GM18502 (cell line): ENCODE results near the gene ASTN1.

Source experiments
- ATAC-seq: cut with Tn5 transposase; IDR thresholded peaks from one replicate; pipeline ENCODE4 v1.9.1; 2021; ENCODE audit warnings: mild to moderate bottlenecking; ENCODE audit not compliant: unreplicated experiment, poor library complexity

Gene ASTN1

GRCh38 chr1:176850871-176851270, 313.6 kb downstream of the ASTN1 start:
- ATAC-seq = no peak

- no peak for ATAC-seq
These were observed 315.2 kb downstream of the ASTN1 start for GRCh38 chr1:176849281-176849680.

- no peak for ATAC-seq
These were observed 317.5 kb downstream of the ASTN1 start for GRCh38 chr1:176847052-176847451.

GRCh38 chr1:176843352-176844297, 320.9 kb downstream of the ASTN1 start:
- no peak for ATAC-seq

GRCh38 chr1:176841238-176841637, 323.3 kb downstream of the ASTN1 start:
- ATAC-seq = no peak

GRCh38 chr1:176839216-176839615, 325.3 kb downstream of the ASTN1 start:
- ATAC-seq = no peak

- no peak for ATAC-seq
These were observed 326.1 kb downstream of the ASTN1 start for GRCh38 chr1:176838276-176838995.

GRCh38 chr1:176837708-176838107, 326.8 kb downstream of the ASTN1 start:
- ATAC-seq = no peak

- no peak for ATAC-seq
These were observed 333.4 kb downstream of the ASTN1 start for GRCh38 chr1:176831150-176831549.

- no peak for ATAC-seq
These were observed 335.3 kb downstream of the ASTN1 start for GRCh38 chr1:176829261-176829660.

GRCh38 chr1:176826265-176826664, 338.2 kb downstream of the ASTN1 start:
- ATAC-seq = no peak

GRCh38 chr1:176820391-176821031, 344.0 kb downstream of the ASTN1 start:
- no peak for ATAC-seq

GRCh38 chr1:176816232-176816631, 348.3 kb downstream of the ASTN1 start:
- no peak for ATAC-seq

- no peak for ATAC-seq
These were observed 348.9 kb downstream of the ASTN1 start for GRCh38 chr1:176815621-176816020.

- no peak for ATAC-seq
These were observed 352.8 kb downstream of the ASTN1 start for GRCh38 chr1:176811511-176812288.

- no peak for ATAC-seq
These were observed 355.2 kb downstream of the ASTN1 start for GRCh38 chr1:176809292-176809691.
